Measurements from ENCODE around the gene ISCU.

The ISCU gene

DNA sequence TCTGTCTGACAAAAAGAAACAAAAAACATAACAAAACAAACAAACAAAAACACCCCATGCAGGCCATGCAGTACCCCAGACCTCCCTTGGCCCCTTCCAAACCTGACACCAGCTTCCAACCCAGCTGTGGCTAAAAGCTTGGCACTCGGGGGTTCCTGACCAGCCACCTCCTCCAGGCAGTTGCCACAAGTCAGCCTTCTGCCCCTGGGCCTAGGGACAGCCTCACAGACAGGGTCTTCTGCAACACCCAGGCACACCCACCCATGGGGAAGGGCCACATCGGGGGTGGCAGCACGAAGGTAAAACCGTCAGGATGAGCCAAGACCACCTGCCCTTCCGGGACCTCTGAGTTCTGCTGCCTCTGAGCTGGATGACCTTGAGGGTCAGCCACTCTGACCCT lies 46.2 kb downstream of the ISCU start:
- no peak overlapping the region for H3K4me3 ChIP-seq (ENCODE audit: low read length)
- no peaks in the 10 kb centered on the region for H3K79me2 ChIP-seq (ENCODE audit: control insufficient read depth, low read length)
- H3K27me3 ChIP-seq (ENCODE audit: control insufficient read depth, low read length): peaks cover 30% of the 10 kb centered on the region
- H3K4me1 ChIP-seq (ENCODE audit: control insufficient read depth, low read length): peaks cover 17% of the 10 kb centered on the region
- no peak overlapping the region for H3K27ac ChIP-seq (ENCODE audit: low read depth, low read length)
- no peaks in the 10 kb centered on the region for H3K9me3 ChIP-seq (ENCODE audit: control insufficient read depth, insufficient read depth, low read length)
- no peaks in the 10 kb centered on the region for H3K9me2 ChIP-seq (replicated peaks; ENCODE audit: control insufficient read depth, low read length)
- TF ChIP-seq, protein P1, sequence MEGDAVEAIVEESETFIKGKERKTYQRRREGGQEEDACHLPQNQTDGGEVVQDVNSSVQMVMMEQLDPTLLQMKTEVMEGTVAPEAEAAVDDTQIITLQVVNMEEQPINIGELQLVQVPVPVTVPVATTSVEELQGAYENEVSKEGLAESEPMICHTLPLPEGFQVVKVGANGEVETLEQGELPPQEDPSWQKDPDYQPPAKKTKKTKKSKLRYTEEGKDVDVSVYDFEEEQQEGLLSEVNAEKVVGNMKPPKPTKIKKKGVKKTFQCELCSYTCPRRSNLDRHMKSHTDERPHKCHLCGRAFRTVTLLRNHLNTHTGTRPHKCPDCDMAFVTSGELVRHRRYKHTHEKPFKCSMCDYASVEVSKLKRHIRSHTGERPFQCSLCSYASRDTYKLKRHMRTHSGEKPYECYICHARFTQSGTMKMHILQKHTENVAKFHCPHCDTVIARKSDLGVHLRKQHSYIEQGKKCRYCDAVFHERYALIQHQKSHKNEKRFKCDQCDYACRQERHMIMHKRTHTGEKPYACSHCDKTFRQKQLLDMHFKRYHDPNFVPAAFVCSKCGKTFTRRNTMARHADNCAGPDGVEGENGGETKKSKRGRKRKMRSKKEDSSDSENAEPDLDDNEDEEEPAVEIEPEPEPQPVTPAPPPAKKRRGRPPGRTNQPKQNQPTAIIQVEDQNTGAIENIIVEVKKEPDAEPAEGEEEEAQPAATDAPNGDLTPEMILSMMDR (IDR thresholded peaks at IDR 0.05; ENCODE audit: low read depth, low read length, poor library complexity, severe bottlenecking): no peak
- no peak for TF ChIP-seq EZH2phosphoT487 (IDR thresholded peaks at IDR 0.05; ENCODE audit: borderline replicate concordance, low read length)
- no peaks in the 10 kb centered on the region for H4K20me1 ChIP-seq (ENCODE audit: control insufficient read depth, insufficient read depth, low read depth, low read length)
- no peaks in the 10 kb centered on the region for H3K36me3 ChIP-seq (ENCODE audit: control insufficient read depth, low read length)
- peaks cover 2% of the 10 kb centered on the region; the same call in 1 of the 2 replicates for H3F3A ChIP-seq (ENCODE audit: control insufficient read depth, insufficient read depth)
- no peak overlapping the region for H3K4me2 ChIP-seq (ENCODE audit: low read length)

DNA sequence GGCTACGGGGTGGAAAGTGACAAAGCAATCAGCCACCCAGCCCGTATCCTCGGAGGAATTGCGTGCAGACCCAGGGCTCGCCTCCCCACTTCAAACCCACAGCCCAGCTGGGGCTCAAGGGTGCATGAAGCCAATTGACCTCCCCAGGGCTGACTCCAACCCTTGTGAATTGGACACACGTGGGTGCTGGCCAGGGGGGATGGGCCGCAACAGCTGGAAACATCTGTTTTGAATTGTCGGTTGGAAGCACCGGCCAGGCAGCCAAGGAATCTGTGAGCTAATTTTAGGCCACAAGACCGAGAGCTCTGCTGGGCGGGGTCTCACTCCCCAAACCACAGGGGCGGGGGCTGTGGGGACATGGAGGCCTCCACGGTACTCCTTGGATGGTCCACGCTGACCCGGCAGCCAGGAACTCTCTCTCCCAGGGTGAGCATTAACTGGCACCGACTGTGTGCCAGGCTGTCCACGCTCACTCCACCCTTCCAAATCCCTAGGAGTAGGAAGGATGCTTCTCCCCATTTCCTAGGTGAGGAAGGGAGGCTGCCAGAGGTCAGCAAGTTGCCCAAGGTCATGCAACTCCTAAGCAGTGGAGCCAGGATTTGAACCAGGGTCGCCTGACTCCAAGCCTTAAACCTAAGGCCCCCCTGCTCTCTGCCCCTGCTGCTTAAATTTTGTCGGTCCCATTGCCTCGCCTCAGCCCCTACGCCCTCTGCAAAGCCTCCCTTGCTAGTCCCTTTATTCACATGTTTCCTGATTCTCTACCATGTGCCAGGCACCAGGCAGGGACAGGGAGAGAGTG lies 47.3 kb downstream of the ISCU start:
- no peaks in the 10 kb centered on the region for H4K20me1 ChIP-seq (ENCODE audit: control insufficient read depth, insufficient read depth, low read depth, low read length)
- peaks cover 37% of the 10 kb centered on the region for H3K27me3 ChIP-seq (ENCODE audit: control insufficient read depth, low read length)
- H3K27ac ChIP-seq (ENCODE audit: low read depth, low read length): no peak overlapping the region
- H3K79me2 ChIP-seq (ENCODE audit: control insufficient read depth, low read length): no peaks in the 10 kb centered on the region
- no peaks in the 10 kb centered on the region for H3K9me2 ChIP-seq (replicated peaks; ENCODE audit: control insufficient read depth, low read length)
- no peak overlapping the region for H3K4me2 ChIP-seq (ENCODE audit: low read length)
- no peaks in the 10 kb centered on the region for H3K36me3 ChIP-seq (ENCODE audit: control insufficient read depth, low read length)
- no peak overlapping the region for H3K4me3 ChIP-seq (ENCODE audit: low read length)
- no peaks in the 10 kb centered on the region for H3K9me3 ChIP-seq (ENCODE audit: control insufficient read depth, insufficient read depth, low read length)
- no peak for TF ChIP-seq EZH2phosphoT487 (IDR thresholded peaks at IDR 0.05; ENCODE audit: borderline replicate concordance, low read length)
- TF ChIP-seq, protein P1 (IDR thresholded peaks at IDR 0.05; ENCODE audit: low read depth, low read length, poor library complexity, severe bottlenecking): no peak
- peaks cover 17% of the 10 kb centered on the region for H3K4me1 ChIP-seq (ENCODE audit: control insufficient read depth, low read length)
- peaks cover 2% of the 10 kb centered on the region; the same call in 1 of the 2 replicates for H3F3A ChIP-seq (ENCODE audit: control insufficient read depth, insufficient read depth)

- H3K9me2 ChIP-seq (replicated peaks; ENCODE audit: control insufficient read depth, low read length): no peaks in the 10 kb centered on the region
- no peak for TF ChIP-seq EZH2phosphoT487 (IDR thresholded peaks at IDR 0.05; ENCODE audit: borderline replicate concordance, low read length)
- TF ChIP-seq, protein P1 (IDR thresholded peaks at IDR 0.05; ENCODE audit: low read depth, low read length, poor library complexity, severe bottlenecking): no peak
- H4K20me1 ChIP-seq (ENCODE audit: control insufficient read depth, insufficient read depth, low read depth, low read length): no peaks in the 10 kb centered on the region
- no peaks in the 10 kb centered on the region for H3K9me3 ChIP-seq (ENCODE audit: control insufficient read depth, insufficient read depth, low read length)
- H3K4me2 ChIP-seq (ENCODE audit: low read length): no peak overlapping the region
- H3K79me2 ChIP-seq (ENCODE audit: control insufficient read depth, low read length): no peaks in the 10 kb centered on the region
- no peak overlapping the region for H3K4me3 ChIP-seq (ENCODE audit: low read length)
- H3K36me3 ChIP-seq (ENCODE audit: control insufficient read depth, low read length): no peaks in the 10 kb centered on the region
- H3K4me1 ChIP-seq (ENCODE audit: control insufficient read depth, low read length): peaks cover 17% of the 10 kb centered on the region
- H3F3A ChIP-seq (ENCODE audit: control insufficient read depth, insufficient read depth): peaks cover 2% of the 10 kb centered on the region; the same call in 1 of the 2 replicates
- peaks cover 37% of the 10 kb centered on the region for H3K27me3 ChIP-seq (ENCODE audit: control insufficient read depth, low read length)
- no peak overlapping the region for H3K27ac ChIP-seq (ENCODE audit: low read depth, low read length)
Measured at GRCh38 chr12:108610336-108610815, 48.0 kb downstream of the ISCU start.
